ENCODE data around the gene CMTM6. TPM values are rescaled to one million over a fixed set of nuclear protein-coding genes. Genes with fewer than 3 reads are reported as not detected.

The CMTM6 gene
- total and polyA plus RNA-seq, 9 of the 15 experiments (the other 6 are each of a cell fraction or from before 2014, with no cell fraction given), result 8.9 to 39.7 (median 19.5) TPM

GRCh38 chr3:32531010-32531647 lies 28.5 kb upstream of the CMTM6 start (continued):
- TF ChIP-seq SREBF2 (CRISPR knock-in tag; IDR thresholded peaks at IDR 0.05) (no peak), ILK (tag; IDR thresholded peaks at IDR 0.05; ENCODE audit: borderline replicate concordance, low read depth) (no peak), ZNF140 (CRISPR knock-in tag; IDR thresholded peaks at IDR 0.05) (no peak), HDAC1 (IDR thresholded peaks at IDR 0.05) (peak in 1 of 2 experiments; percentile 32; a peak in 1 of 4 replicates), EWSR1 (IDR thresholded peaks at IDR 0.05; ENCODE audit: borderline replicate concordance, low read depth, partially characterized antibody) (no peak), ZNF143 (CRISPR knock-in tag; IDR thresholded peaks at IDR 0.05) (no peak), TCF7L2 (IDR thresholded peaks at IDR 0.05; ENCODE audit: low read depth, low read length) (no peak), CEBPG (CRISPR knock-in tag; IDR thresholded peaks at IDR 0.05) (no peak), CEBPG (tag; conservative IDR thresholded peaks at IDR 0.05 in 1 of 2, IDR thresholded peaks at IDR 0.05 in 1 of 2) (peak in 1 of 2 experiments; percentile 43; a peak in 1 of 4 replicates), HNRNPH1 (optimal IDR thresholded peaks at IDR 0.05; ENCODE audit: low read depth, low read length) (no peak), SMAD1 (IDR thresholded peaks at IDR 0.05; ENCODE audit: low read depth, low read length, partially characterized antibody) (no peak), PHTF2 (CRISPR knock-in tag; IDR thresholded peaks at IDR 0.05) (0 out of 2 replicates have a peak, but pooled peaks have one; percentile 4), HMBOX1 (IDR thresholded peaks at IDR 0.05) (0 out of 2 replicates have a peak, but pooled peaks have one; percentile 34)

Measured in K562 (cell line).